CD4-positive, CD25-positive, alpha-beta regulatory T cell (primary cell): Measurements from ENCODE around the gene BUB1B. TPM values are rescaled to one million over a fixed set of nuclear protein-coding genes. Genes with fewer than 3 reads are reported as not detected.

Source experiments
- ATAC-seq, 2 donors: fragments of 150-1000 bp; cut with Tn5 transposase; one replicate each; pipeline ENCODE4 v1.10.0; 2021; ENCODE audit warnings: low read depth in 2 of 2, moderate number of reproducible peaks in 2 of 2, moderate library complexity in 1 of 2
- DNase-seq, 3 donors: peaks; one replicate each; pipeline versions ENCODE4 v3.0.0 to v3.0.0-alpha.2; 2012 to 2022; ENCODE audit warnings: mixed read lengths in 1 of 3
- H3K27ac ChIP-seq: one replicate; pipeline ENCODE4 v1.7.0; 2013; ENCODE audit warnings: mild to moderate bottlenecking, low read length; ENCODE audit not compliant: insufficient read depth, poor library complexity, severe bottlenecking
- H3K27me3 ChIP-seq: one replicate; pipeline ENCODE4 v1.7.0; 2013; ENCODE audit warnings: low read length; ENCODE audit not compliant: control insufficient read depth, insufficient read depth
- H3K36me3 ChIP-seq: one replicate; pipeline ENCODE4 v1.7.0; 2013; ENCODE audit warnings: mild to moderate bottlenecking, low read length, moderate library complexity; ENCODE audit not compliant: control insufficient read depth, insufficient read depth
- H3K4me1 ChIP-seq: 2 replicates; pipeline ENCODE4 v1.7.0; 2013; ENCODE audit warnings: mild to moderate bottlenecking, low read length; ENCODE audit not compliant: insufficient read depth, control insufficient read depth, poor library complexity, severe bottlenecking
- H3K4me3 ChIP-seq: one replicate; pipeline ENCODE4 v1.7.0; 2013; ENCODE audit warnings: low read depth, mild to moderate bottlenecking, low read length, moderate library complexity
- H3K9me3 ChIP-seq, 2 experiments: 1 replicate in 1 of 2; 2 replicates in 1 of 2; pipeline ENCODE4 v1.7.0; 2013; ENCODE audit warnings: low read length in 2 of 2, mild to moderate bottlenecking in 1 of 2, moderate library complexity in 1 of 2; ENCODE audit not compliant: control insufficient read depth in 2 of 2
- H3K27ac Mint-ChIP-seq, 3 donors: one replicate each; pipeline ENCODE4 v1.8.0; 2020 to 2022; ENCODE audit warnings: mild to moderate bottlenecking in 3 of 3, mixed read lengths in 3 of 3, moderate library complexity in 2 of 3
- H3K27me3 Mint-ChIP-seq: one replicate; pipeline ENCODE4 v1.8.0; 2022; ENCODE audit warnings: mild to moderate bottlenecking, mixed read lengths
- H3K36me3 Mint-ChIP-seq: one replicate; pipeline ENCODE4 v1.8.0; 2020; ENCODE audit warnings: mixed read lengths
- H3K4me1 Mint-ChIP-seq, 4 donors: one replicate each; pipeline ENCODE4 v1.8.0; 2020 to 2022; ENCODE audit warnings: mixed read lengths in 4 of 4, mild to moderate bottlenecking in 1 of 4
- H3K4me3 Mint-ChIP-seq, 4 donors: one replicate each; pipeline ENCODE4 v1.8.0; 2020 to 2022; ENCODE audit warnings: mild to moderate bottlenecking in 4 of 4, mixed read lengths in 4 of 4, moderate library complexity in 3 of 4
- H3K9me3 Mint-ChIP-seq, 7 donors: one replicate each; pipeline ENCODE4 v1.8.0; 2020 to 2022; ENCODE audit warnings: mixed read lengths in 7 of 7, mild to moderate bottlenecking in 3 of 7, moderate library complexity in 2 of 7
- polyA plus RNA-seq, 4 donors: library from polyadenylated mRNA; unstranded; fragments of 300-500 nt; fragmentation: Illumina TruSeq; gene quantifications; one replicate each; pipeline ENCODE4 v1.2.3, GENCODE V29; 2021
- total RNA-seq: library from RNA; stranded (reverse); gene quantifications from one replicate; pipeline ENCODE4 v1.2.3, GENCODE V29; 2022

The BUB1B gene
- total and polyA plus RNA-seq, 5 donors from 2014 or later: 0.37 to 4.8 (median 1.5) TPM; not detected in 1

DNA sequence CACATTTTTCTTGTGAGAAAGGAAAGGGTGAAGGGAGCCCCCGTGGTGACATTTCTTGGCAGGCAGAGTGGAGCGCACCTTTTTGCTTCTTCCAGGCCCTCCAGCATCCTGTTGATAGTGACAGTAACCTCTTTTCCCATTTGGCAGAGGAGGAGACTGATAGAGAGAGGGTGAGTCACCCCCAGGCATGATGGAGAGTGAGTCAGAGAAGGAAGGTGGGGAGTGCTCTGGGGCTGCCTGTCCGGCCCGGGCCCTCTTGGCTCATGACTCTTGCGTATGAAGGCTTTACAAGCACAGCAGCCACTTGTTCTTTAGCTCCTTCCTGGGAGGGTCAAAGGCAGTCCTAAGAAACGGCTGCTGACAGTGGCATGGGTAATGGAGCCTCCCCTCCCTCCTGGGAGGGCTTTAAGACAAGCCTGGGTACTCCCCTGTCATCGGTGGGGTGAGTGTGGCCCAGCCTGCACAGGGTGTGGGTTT is 106.0 kb downstream of the BUB1B start:
- Mint-ChIP-seq H3K4me3 (no peak overlapping the region), H3K4me1 (no peaks in the 10 kb centered on the region), H3K9me3 (no peaks in the 10 kb centered on the region), H3K27me3 (peaks cover 6% of the 10 kb centered on the region), H3K27ac (no peak overlapping the region), H3K36me3 (no peaks in the 10 kb centered on the region)
- H3K4me1 ChIP-seq: no peaks in the 10 kb centered on the region
- no peak overlapping the region for H3K4me3 ChIP-seq
- ATAC-seq (peak in 1 of 2 donors; percentile 24), DNase-seq (no peak)
- no peaks in the 10 kb centered on the region for H3K36me3 ChIP-seq
- H3K27me3 ChIP-seq: no peaks in the 10 kb centered on the region
- no peak overlapping the region for H3K27ac ChIP-seq
- H3K9me3 ChIP-seq: no peaks in the 10 kb centered on the region

DNA sequence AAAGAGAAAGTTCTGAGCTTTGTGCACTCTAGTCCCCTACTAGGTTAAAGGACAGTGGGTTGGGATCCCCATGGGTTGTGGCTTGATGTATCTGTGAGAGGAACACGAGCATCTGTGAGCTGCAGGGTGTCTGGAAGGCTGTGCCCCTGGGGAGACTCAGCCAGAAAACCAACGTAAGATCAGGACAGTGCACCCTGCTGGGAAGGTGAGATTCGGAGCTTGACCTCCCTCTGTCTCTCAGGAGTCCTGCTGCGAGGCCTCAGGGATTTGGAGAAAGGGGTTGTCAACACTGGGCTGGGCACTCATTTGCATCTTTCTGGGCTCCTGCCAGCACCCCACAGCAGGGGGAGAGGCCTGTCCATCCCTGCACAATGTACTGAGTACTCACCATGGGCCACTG is 106.8 kb downstream of the BUB1B start:
- Mint-ChIP-seq H3K4me1 (no peaks in the 10 kb centered on the region), H3K27ac (no peak overlapping the region), H3K9me3 (no peaks in the 10 kb centered on the region), H3K4me3 (no peak overlapping the region), H3K27me3 (peaks cover 6% of the 10 kb centered on the region), H3K36me3 (no peaks in the 10 kb centered on the region)
- Histone ChIP-seq H3K4me1 (no peaks in the 10 kb centered on the region), H3K27me3 (no peaks in the 10 kb centered on the region), H3K36me3 (no peaks in the 10 kb centered on the region), H3K27ac (no peak overlapping the region), H3K4me3 (no peak overlapping the region), H3K9me3 (no peaks in the 10 kb centered on the region)
- DNase-seq (no peak), ATAC-seq (no peak)

DNA sequence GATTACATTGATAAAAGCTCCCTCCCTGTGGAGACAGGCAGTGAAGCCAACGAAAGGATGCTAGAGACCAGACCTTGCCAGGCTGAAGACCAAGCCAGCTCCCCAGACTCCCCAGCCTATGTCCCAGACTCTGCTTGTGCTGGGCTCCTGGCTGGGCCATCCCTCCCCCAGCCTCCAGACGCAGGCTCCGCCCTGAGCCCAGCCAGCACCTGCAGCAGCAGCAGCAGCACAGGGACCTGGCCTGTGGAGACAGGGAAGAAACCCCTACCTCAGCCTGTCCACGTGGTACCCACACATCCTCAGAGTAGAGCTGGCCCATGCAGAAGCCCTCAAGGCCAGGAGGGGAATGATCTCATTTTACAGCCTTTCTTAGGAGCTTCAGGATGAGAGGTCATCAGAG is 108.7 kb downstream of the BUB1B start:
- Histone ChIP-seq H3K27me3 (no peaks in the 10 kb centered on the region), H3K9me3 (no peaks in the 10 kb centered on the region), H3K36me3 (no peaks in the 10 kb centered on the region), H3K4me1 (no peaks in the 10 kb centered on the region), H3K4me3 (no peak overlapping the region), H3K27ac (no peak overlapping the region)
- Mint-ChIP-seq H3K9me3 (no peaks in the 10 kb centered on the region), H3K36me3 (no peaks in the 10 kb centered on the region), H3K27ac (no peak overlapping the region), H3K4me1 (peaks cover 0 to 3% (median under 1%) of the 10 kb centered on the region in 4 donors), H3K4me3 (no peak overlapping the region), H3K27me3 (peaks cover 2% of the 10 kb centered on the region)
- no peak for DNase-seq
- ATAC-seq: no peak

DNA sequence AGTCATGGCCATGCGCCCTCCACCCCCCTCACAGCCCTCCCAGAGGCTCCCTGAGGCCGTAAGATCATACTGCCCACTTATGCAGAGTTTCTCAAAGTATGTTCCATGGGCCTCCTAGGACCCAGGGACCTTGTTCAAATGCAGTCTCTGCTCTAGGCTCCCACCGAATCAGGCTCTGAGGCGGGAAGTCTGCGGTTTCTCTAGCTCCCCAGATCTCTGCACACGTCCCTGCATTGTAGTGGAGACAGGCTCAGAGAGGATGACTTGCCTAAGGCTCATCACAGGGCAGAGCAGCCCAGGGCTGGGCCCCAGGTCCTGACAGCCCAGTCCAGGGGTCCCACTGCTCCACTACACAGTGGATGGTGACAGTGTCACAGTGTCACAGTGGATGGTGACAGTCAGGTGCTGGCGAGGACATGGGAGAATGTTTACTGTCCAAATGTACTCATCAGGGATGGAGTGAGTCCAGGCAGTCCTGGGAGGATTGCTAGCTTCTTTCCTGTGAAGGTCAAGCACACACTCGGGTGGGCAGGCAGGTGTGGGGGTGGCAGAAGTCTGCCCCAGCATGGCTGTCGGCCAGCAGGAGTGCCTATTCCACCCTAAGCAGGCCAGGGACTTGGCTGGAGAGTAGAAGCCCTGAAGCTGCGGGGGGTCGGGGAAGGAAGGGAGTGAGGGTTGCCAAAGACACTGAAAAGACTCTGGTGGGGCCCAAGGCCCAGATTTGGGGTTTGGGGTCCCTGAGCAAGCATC is 109.6 kb downstream of the BUB1B start:
- no peaks in the 10 kb centered on the region for H3K9me3 ChIP-seq
- no peaks in the 10 kb centered on the region for H3K9me3 Mint-ChIP-seq
- no peaks in the 10 kb centered on the region for H3K36me3 ChIP-seq
- no peaks in the 10 kb centered on the region for H3K27me3 ChIP-seq
- H3K36me3 Mint-ChIP-seq: no peaks in the 10 kb centered on the region
- H3K4me3 ChIP-seq: no peak overlapping the region
- ATAC-seq (no peak), DNase-seq (no peak)
- no peak overlapping the region for H3K27ac ChIP-seq
- no peaks in the 10 kb centered on the region for H3K4me1 ChIP-seq
- H3K4me3 Mint-ChIP-seq: no peak overlapping the region
- peaks cover 6% of the 10 kb centered on the region for H3K27me3 Mint-ChIP-seq
- H3K27ac Mint-ChIP-seq: no peak overlapping the region
- H3K4me1 Mint-ChIP-seq: peaks cover 0 to 7% (median 2%) of the 10 kb centered on the region in 4 donors

Other genes with a start within 250 kb of the BUB1B start
- not detected for gene GPR176, start 240.8 kb upstream of the BUB1B start, total RNA-seq
- not detected for gene GPR176, start 240.8 kb upstream of the BUB1B start, polyA plus RNA-seq
- gene EIF2AK4, start 227.0 kb upstream of the BUB1B start, total RNA-seq: 13.2 TPM
- gene EIF2AK4, start 227.0 kb upstream of the BUB1B start, polyA plus RNA-seq: 10 to 100 TPM; 10.8 to 24.4 (median 14.5) TPM
- 128 TPM for gene SRP14, start 121.9 kb upstream of the BUB1B start, total RNA-seq
- gene SRP14, start 121.9 kb upstream of the BUB1B start, polyA plus RNA-seq: 100 to 1,000 TPM; 800 to 928 (median 868) TPM
- gene BMF, start 52.2 kb upstream of the BUB1B start, total RNA-seq: 8.2 TPM
- gene BMF, start 52.2 kb upstream of the BUB1B start, polyA plus RNA-seq: 1 to 10 TPM in 2 of 4 donors, under 1 TPM in 2; 0.86 to 1.5 (median 1.2) TPM
- not detected for gene PAK6, start 78.0 kb downstream of the BUB1B start, total RNA-seq
- not detected for gene PAK6, start 78.0 kb downstream of the BUB1B start, polyA plus RNA-seq
- gene ANKRD63, start 122.0 kb downstream of the BUB1B start, total RNA-seq: 0.35 TPM
- gene ANKRD63, start 122.0 kb downstream of the BUB1B start, polyA plus RNA-seq: not detected
- gene PLCB2, start 146.9 kb downstream of the BUB1B start, total RNA-seq: 305 TPM
- 10 to 100 TPM; 17.3 to 24.6 (median 19.8) TPM for gene PLCB2, start 146.9 kb downstream of the BUB1B start, polyA plus RNA-seq
- gene INAFM2, start 162.6 kb downstream of the BUB1B start, total RNA-seq: 10.0 TPM
- gene INAFM2, start 162.6 kb downstream of the BUB1B start, polyA plus RNA-seq: 1 to 10 TPM in 3 of 4 donors, under 1 TPM in 1; 0.67 to 2.2 (median 1.7) TPM
- 3.7 TPM for gene CCDC9B, start 179.9 kb downstream of the BUB1B start, total RNA-seq
- under 1 TPM in 1 of 4 donors, not detected in 3; 0.10 TPM for gene CCDC9B, start 179.9 kb downstream of the BUB1B start, polyA plus RNA-seq
- gene PHGR1, start 190.0 kb downstream of the BUB1B start, total RNA-seq: not detected
- not detected for gene PHGR1, start 190.0 kb downstream of the BUB1B start, polyA plus RNA-seq
- 0.22 TPM for gene DISP2, start 197.2 kb downstream of the BUB1B start, total RNA-seq
- gene DISP2, start 197.2 kb downstream of the BUB1B start, polyA plus RNA-seq: under 1 TPM; 0.10 to 0.54 (median 0.21) TPM
- gene KNSTRN, start 221.7 kb downstream of the BUB1B start, total RNA-seq: 10.5 TPM
- 1 to 10 TPM; 3.3 to 6.1 (median 4.4) TPM for gene KNSTRN, start 221.7 kb downstream of the BUB1B start, polyA plus RNA-seq
- 40.2 TPM for gene IVD, start 244.7 kb downstream of the BUB1B start, total RNA-seq
- gene IVD, start 244.7 kb downstream of the BUB1B start, polyA plus RNA-seq: 10 to 100 TPM; 25.0 to 36.3 (median 32.4) TPM